Caki2 (cell line): Measurements from ENCODE around the gene USP24. TPM values are rescaled to one million over a fixed set of nuclear protein-coding genes. Genes with fewer than 3 reads are reported as not detected.
"Not testable (repeated sequence)": the region's sequence is repeated elsewhere in the genome, so short reads cannot be mapped to it uniquely, and the experiment has no call there.

Experiments
- DNase-seq: peaks from one replicate; pipeline ENCODE4 v3.0.0-alpha.2; 2015; ENCODE audit warnings: low read depth
- in situ Hi-C: cut with HindIII; loops from 2 replicates; pipeline ENCODE4 v1.10.0; 2016; ENCODE audit warnings: low sequenced_read_pairs, low pct_unique_long_range_greater_than_20kb, mixed read lengths
- total RNA-seq: library from RNA; depleted of rRNA; stranded (reverse); fragments of >200 nt; shearing (Covaris generic); gene quantifications from 2 replicates; pipeline ENCODE4 v1.2.3, GENCODE V29; 2014; ENCODE audit warnings: low replicate concordance; rRNA removed

The USP24 gene
- total RNA-seq, 1 experiment from 2014 or later = 13.0 TPM

- no peak for DNase-seq
- in situ Hi-C loops = no loop called here
Observed at GRCh38 chr1:55040083-55040932, 174.9 kb downstream of the USP24 start.

GRCh38 chr1:55039342-55040082, 175.7 kb downstream of the USP24 start, which contains the start of gene PCSK9:
Gene PCSK9 (plus strand): TSS chr1:55039548. CDS start chr1:55039838, 290 bp downstream.
- DNase-seq = no peak
- in situ Hi-C loops = no loop called here

- in situ Hi-C loops = no loop called here
- DNase-seq = no peak
Observed at GRCh38 chr1:55038974-55039341, 176.2 kb downstream of the USP24 start.

- no peak for DNase-seq
Observed at GRCh38 chr1:55038552-55038838, 176.7 kb downstream of the USP24 start.

GRCh38 chr1:55037733-55038551, 177.2 kb downstream of the USP24 start:
- in situ Hi-C loops = no loop called here
- DNase-seq = no peak

More at GRCh38 chr1:55038552-55038838, 176.7 kb downstream of the USP24 start:
- in situ Hi-C loops = no loop called here

GRCh38 chr1:55035904-55036303, 179.3 kb downstream of the USP24 start:
- in situ Hi-C loops = no loop called here
- no peak for DNase-seq

- in situ Hi-C loops = no loop called here
- DNase-seq = no peak
Observed at GRCh38 chr1:55034476-55035133, 180.6 kb downstream of the USP24 start.

GRCh38 chr1:55033265-55033614, 181.9 kb downstream of the USP24 start:
- in situ Hi-C loops = no loop called here
- DNase-seq = no peak

GRCh38 chr1:55031098-55031497, 184.1 kb downstream of the USP24 start:
- DNase-seq, in situ Hi-C loops: not testable (repeated sequence)

GRCh38 chr1:55026682-55027081, 188.5 kb downstream of the USP24 start:
- DNase-seq, in situ Hi-C loops: not testable (repeated sequence)

- in situ Hi-C loops, DNase-seq: not testable (repeated sequence)
Observed at GRCh38 chr1:55024163-55024562, 191.0 kb downstream of the USP24 start.

GRCh38 chr1:55021942-55022546, 193.1 kb downstream of the USP24 start:
- in situ Hi-C loops = no loop called here

GRCh38 chr1:55018395-55018794, 196.8 kb downstream of the USP24 start:
- in situ Hi-C loops = no loop called here

More at GRCh38 chr1:55021942-55022546, 193.1 kb downstream of the USP24 start:
- DNase-seq = peak; percentile 86

More at GRCh38 chr1:55018395-55018794, 196.8 kb downstream of the USP24 start:
- no peak for DNase-seq

Other genes with a start within 250 kb of the USP24 start
- gene TMEM61, start 234.7 kb downstream of the USP24 start, total RNA-seq = 2.2 TPM in 1 of 2 replicates, not detected in the other
- gene BSND, start 216.4 kb downstream of the USP24 start, total RNA-seq = not detected in 2 replicates
- not detected in 2 replicates for gene PCSK9, start 175.8 kb downstream of the USP24 start, total RNA-seq